ENCODE measurements around the gene ABCC6.
"Not testable (repeated sequence)": the region's sequence is repeated elsewhere in the genome, so short reads cannot be mapped to it uniquely, and the experiment has no call there.

DNA sequence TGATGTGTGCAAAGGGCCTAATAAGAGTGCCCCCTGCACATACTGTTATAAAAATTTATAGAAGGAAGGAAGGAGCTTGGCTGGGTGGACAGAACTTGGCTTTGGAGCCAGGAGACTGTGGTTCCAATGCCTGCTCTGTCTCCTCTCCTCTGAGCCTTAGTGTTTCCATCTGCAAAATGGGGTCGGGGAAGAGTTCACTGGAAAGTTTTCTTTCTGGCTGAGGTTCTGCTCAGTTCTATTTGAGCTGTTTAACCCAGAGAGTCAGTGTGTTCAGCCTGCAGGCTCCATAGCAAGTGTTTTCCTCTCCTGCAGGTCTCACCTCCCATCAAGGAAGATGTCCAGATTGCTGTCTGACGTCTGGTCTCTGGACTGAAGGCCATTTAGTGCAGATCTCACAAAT, 17.4 kb downstream of the ABCC6 start:
- not testable (repeated sequence) for TF ChIP-seq MYC (IDR thresholded peaks at IDR 0.05; ENCODE audit: low read depth, low read length); POLR2A (IDR thresholded peaks at IDR 0.05; ENCODE audit: extremely low read depth, insufficient read length)
- TF ChIP-seq, protein P1, sequence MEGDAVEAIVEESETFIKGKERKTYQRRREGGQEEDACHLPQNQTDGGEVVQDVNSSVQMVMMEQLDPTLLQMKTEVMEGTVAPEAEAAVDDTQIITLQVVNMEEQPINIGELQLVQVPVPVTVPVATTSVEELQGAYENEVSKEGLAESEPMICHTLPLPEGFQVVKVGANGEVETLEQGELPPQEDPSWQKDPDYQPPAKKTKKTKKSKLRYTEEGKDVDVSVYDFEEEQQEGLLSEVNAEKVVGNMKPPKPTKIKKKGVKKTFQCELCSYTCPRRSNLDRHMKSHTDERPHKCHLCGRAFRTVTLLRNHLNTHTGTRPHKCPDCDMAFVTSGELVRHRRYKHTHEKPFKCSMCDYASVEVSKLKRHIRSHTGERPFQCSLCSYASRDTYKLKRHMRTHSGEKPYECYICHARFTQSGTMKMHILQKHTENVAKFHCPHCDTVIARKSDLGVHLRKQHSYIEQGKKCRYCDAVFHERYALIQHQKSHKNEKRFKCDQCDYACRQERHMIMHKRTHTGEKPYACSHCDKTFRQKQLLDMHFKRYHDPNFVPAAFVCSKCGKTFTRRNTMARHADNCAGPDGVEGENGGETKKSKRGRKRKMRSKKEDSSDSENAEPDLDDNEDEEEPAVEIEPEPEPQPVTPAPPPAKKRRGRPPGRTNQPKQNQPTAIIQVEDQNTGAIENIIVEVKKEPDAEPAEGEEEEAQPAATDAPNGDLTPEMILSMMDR (IDR thresholded peaks at IDR 0.05; ENCODE audit: low read depth, low read length) = not testable (repeated sequence)

Data from NB4 (cell line).